Astrocyte (in vitro differentiated cells and primary cell): ENCODE measurements around the gene SORBS2.

Source experiments
- CTCF ChIP-seq: IDR thresholded peaks from 2 replicates; pipeline ENCODE4 v1.5.1; 2011; ENCODE audit warnings: low read depth, mild to moderate bottlenecking, inconsistent platforms, low read length, moderate library complexity; ENCODE audit not compliant: insufficient read depth
- EZH2 ChIP-seq: IDR thresholded peaks from 2 replicates; pipeline ENCODE4 v1.6.1; 2012; ENCODE audit warnings: mild to moderate bottlenecking, low read length, inconsistent platforms; ENCODE audit not compliant: insufficient read depth

DNA sequence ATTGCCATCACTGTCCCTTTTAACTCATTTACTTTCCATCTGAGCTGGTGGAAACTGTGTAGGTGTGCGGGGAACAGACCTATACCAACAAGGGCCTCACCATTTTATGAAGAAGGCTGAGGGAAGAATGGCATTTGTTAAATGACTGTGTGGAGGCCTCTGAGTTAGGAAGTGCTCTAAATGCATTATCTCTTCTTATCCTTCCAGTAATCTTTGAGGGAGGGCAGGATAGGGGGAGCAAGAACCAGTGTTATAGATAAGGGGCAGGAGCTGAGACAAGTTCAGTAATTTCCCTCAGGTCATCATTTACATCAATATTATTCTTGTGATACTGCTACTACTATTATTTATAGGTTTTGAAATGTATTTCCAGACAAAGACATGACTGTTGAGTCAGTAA is 154.3 kb downstream of the SORBS2 start:
- no peak for TF ChIP-seq CTCF
- TF ChIP-seq EZH2, result no peak
